ENCODE data around the gene NDUFB10.

- TF ChIP-seq, protein P1, sequence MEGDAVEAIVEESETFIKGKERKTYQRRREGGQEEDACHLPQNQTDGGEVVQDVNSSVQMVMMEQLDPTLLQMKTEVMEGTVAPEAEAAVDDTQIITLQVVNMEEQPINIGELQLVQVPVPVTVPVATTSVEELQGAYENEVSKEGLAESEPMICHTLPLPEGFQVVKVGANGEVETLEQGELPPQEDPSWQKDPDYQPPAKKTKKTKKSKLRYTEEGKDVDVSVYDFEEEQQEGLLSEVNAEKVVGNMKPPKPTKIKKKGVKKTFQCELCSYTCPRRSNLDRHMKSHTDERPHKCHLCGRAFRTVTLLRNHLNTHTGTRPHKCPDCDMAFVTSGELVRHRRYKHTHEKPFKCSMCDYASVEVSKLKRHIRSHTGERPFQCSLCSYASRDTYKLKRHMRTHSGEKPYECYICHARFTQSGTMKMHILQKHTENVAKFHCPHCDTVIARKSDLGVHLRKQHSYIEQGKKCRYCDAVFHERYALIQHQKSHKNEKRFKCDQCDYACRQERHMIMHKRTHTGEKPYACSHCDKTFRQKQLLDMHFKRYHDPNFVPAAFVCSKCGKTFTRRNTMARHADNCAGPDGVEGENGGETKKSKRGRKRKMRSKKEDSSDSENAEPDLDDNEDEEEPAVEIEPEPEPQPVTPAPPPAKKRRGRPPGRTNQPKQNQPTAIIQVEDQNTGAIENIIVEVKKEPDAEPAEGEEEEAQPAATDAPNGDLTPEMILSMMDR (IDR thresholded peaks at IDR 0.05): no peak
- TF ChIP-seq POLR2A (IDR thresholded peaks at IDR 0.05): no peak
These were observed 27.9 kb downstream of the NDUFB10 start for GRCh38 chr16:1987198-1987597.

Measured in right lobe of liver (tissue), 4 donors.